Neural cell (in vitro differentiated cells): ENCODE results near the gene PAXIP1. TPM values are rescaled to one million over a fixed set of nuclear protein-coding genes. Genes with fewer than 3 reads are reported as not detected.

Experiments used
- H2AFZ ChIP-seq: fragments of 200-600, 300-800 bp; sonication (generic), shearing (Covaris generic); 2 replicates; pipeline ENCODE4 v1.6.0; 2014; ENCODE audit warnings: low read depth, mild to moderate bottlenecking, antibody characterized with exemption, low read length, moderate library complexity
- H3F3A ChIP-seq: fragments of 200-600 bp; shearing (Covaris generic); 2 replicates; pipeline ENCODE4 v1.6.1; 2016; ENCODE audit warnings: mild to moderate bottlenecking, moderate library complexity, mixed read lengths, antibody characterized with exemption, low read length; ENCODE audit not compliant: insufficient read depth, poor library complexity, severe bottlenecking
- H3K27ac ChIP-seq: fragments of 200-600, 300-800 bp; sonication (generic), shearing (Covaris generic); 2 replicates; pipeline ENCODE4 v1.5.1; 2014; ENCODE audit warnings: mild to moderate bottlenecking, low read length, moderate library complexity
- H3K27me3 ChIP-seq: fragments of 300-800, 200-600 bp; sonication (generic), shearing (Covaris generic); 2 replicates; pipeline ENCODE4 v1.6.0; 2014; ENCODE audit warnings: mild to moderate bottlenecking, low read depth, low read length, moderate library complexity; ENCODE audit not compliant: insufficient read depth
- H3K36me3 ChIP-seq: fragments of 300-800, 200-600 bp; sonication (generic), shearing (Covaris generic); 2 replicates; pipeline ENCODE4 v1.5.1; 2014; ENCODE audit warnings: mild to moderate bottlenecking, antibody characterized with exemption, low read length, moderate library complexity; ENCODE audit not compliant: insufficient read depth
- H3K4me2 ChIP-seq: fragments of 300-800, 200-600 bp; sonication (generic), shearing (Covaris generic); 2 replicates; pipeline ENCODE4 v1.6.0; 2014; ENCODE audit warnings: mild to moderate bottlenecking, low read length
- H3K4me3 ChIP-seq: fragments of 300-800, 200-600 bp; sonication (generic), shearing (Covaris generic); 2 replicates; pipeline ENCODE4 v1.5.1; 2014; ENCODE audit warnings: mild to moderate bottlenecking, low read length, moderate library complexity
- H3K79me2 ChIP-seq: fragments of 200-600 bp; shearing (Covaris generic); replicated peaks from 2 replicates; pipeline ENCODE4 v1.6.0; 2014; ENCODE audit warnings: mild to moderate bottlenecking, low read length, moderate library complexity; ENCODE audit not compliant: insufficient read depth
- H3K9ac ChIP-seq: fragments of 300-800, 200-600 bp; sonication (generic), shearing (Covaris generic); 2 replicates; pipeline ENCODE4 v1.6.1; 2016; ENCODE audit warnings: mild to moderate bottlenecking, low read length, mixed read lengths
- H3K9me2 ChIP-seq: fragments of 200-600 bp; shearing (Covaris generic); 2 replicates; pipeline ENCODE4 v1.6.1; 2016; ENCODE audit warnings: mild to moderate bottlenecking, low read length, mixed read lengths; ENCODE audit not compliant: insufficient read depth
- H3K9me3 ChIP-seq: fragments of 200-600, 300-800 bp; sonication (generic), shearing (Covaris generic); 2 replicates; pipeline ENCODE4 v1.6.1; 2016; ENCODE audit warnings: mild to moderate bottlenecking, mixed run types, low read length, moderate library complexity, mixed read lengths
- H4K20me1 ChIP-seq: fragments of 200-600 bp; shearing (Covaris generic); 2 replicates; pipeline ENCODE4 v1.6.1; 2016; ENCODE audit warnings: mild to moderate bottlenecking, mixed run types; ENCODE audit not compliant: insufficient read depth
- CTCF ChIP-seq: fragments of 450-650 bp; IDR thresholded peaks from 2 replicates; pipeline ENCODE4 v1.5.1; 2014; ENCODE audit warnings: antibody characterized with exemption, mild to moderate bottlenecking, moderate library complexity; ENCODE audit not compliant: poor library complexity, severe bottlenecking
- EP300 ChIP-seq: fragments of 450-650 bp; conservative IDR thresholded peaks from 2 replicates; pipeline ENCODE4 v1.6.1; 2014; ENCODE audit warnings: antibody characterized with exemption, mild to moderate bottlenecking, moderate library complexity; ENCODE audit not compliant: poor library complexity, severe bottlenecking
- EZH2 ChIP-seq: fragments of 200-600, 300-800 bp; shearing (Covaris generic), sonication (generic); IDR thresholded peaks from 2 replicates; pipeline ENCODE4 v1.6.1; 2014; ENCODE audit warnings: antibody characterized with exemption, low read length, borderline replicate concordance, mild to moderate bottlenecking; ENCODE audit not compliant: insufficient read depth, poor library complexity, severe bottlenecking
- MXI1 ChIP-seq: fragments of 450-650 bp; conservative IDR thresholded peaks from 2 replicates; pipeline ENCODE4 v1.6.1; 2014; ENCODE audit warnings: antibody characterized with exemption, mild to moderate bottlenecking; ENCODE audit not compliant: poor library complexity, severe bottlenecking
- POLR2AphosphoS5 ChIP-seq: IDR thresholded peaks from 2 replicates; pipeline ENCODE4 v1.6.1; 2012
- RAD21 ChIP-seq: fragments of 450-650 bp; conservative IDR thresholded peaks from 2 replicates; pipeline ENCODE4 v1.6.1; 2014; ENCODE audit warnings: antibody characterized with exemption, mild to moderate bottlenecking, moderate library complexity
- REST ChIP-seq: IDR thresholded peaks from 2 replicates; pipeline ENCODE4 v1.6.1; 2012; ENCODE audit warnings: borderline replicate concordance
- SMC3 ChIP-seq: fragments of 450-650 bp; conservative IDR thresholded peaks from 2 replicates; pipeline ENCODE4 v1.6.1; 2014; ENCODE audit warnings: antibody characterized with exemption, mild to moderate bottlenecking, moderate library complexity; ENCODE audit not compliant: poor library complexity
- TAF1 ChIP-seq: IDR thresholded peaks from 2 replicates; pipeline ENCODE4 v1.6.1; 2012; ENCODE audit warnings: low read depth
- polyA plus RNA-seq: library from polyadenylated mRNA; depleted of rRNA; stranded (reverse); fragments of >200 nt; gene quantifications from 2 replicates; pipeline ENCODE4 v1.2.3, GENCODE V29; 2014

The PAXIP1 gene
- polyA plus RNA-seq, 1 donor from 2014 or later, result 14.4 TPM

- no peaks in the 10 kb centered on the region for H4K20me1 ChIP-seq
- no peak overlapping the region for H3K4me3 ChIP-seq
- H3K79me2 ChIP-seq, result no peaks in the 10 kb centered on the region
- no peaks in the 10 kb centered on the region for H3K36me3 ChIP-seq
- no peak overlapping the region for H3K4me2 ChIP-seq
- no peak overlapping the region for H2AFZ ChIP-seq
- H3F3A ChIP-seq, result no peaks in the 10 kb centered on the region
- no peak overlapping the region for H3K9ac ChIP-seq
- H3K9me2 ChIP-seq, result no peaks in the 10 kb centered on the region
- no peaks in the 10 kb centered on the region for H3K9me3 ChIP-seq
- no peak for TF ChIP-seq SMC3
- TF ChIP-seq POLR2AphosphoS5, result no peak
- no peak for TF ChIP-seq CTCF
- TF ChIP-seq MXI1, result no peak
- TF ChIP-seq REST, result no peak
- no peak for TF ChIP-seq RAD21
- TF ChIP-seq TAF1, result no peak
- no peak for TF ChIP-seq EZH2
- TF ChIP-seq EP300, result no peak
- H3K27me3 ChIP-seq, result no peaks in the 10 kb centered on the region
- H3K27ac ChIP-seq, result no peak overlapping the region
Measured at GRCh38 chr7:155048006-155048405, 45.1 kb upstream of the PAXIP1 start.

GRCh38 chr7:155043756-155044155, 40.8 kb upstream of the PAXIP1 start:
- Histone ChIP-seq H3K4me2 (no peak overlapping the region), H3K9me3 (no peaks in the 10 kb centered on the region), H3K4me3 (no peak overlapping the region), H3K9me2 (no peaks in the 10 kb centered on the region), H3K27ac (no peak overlapping the region), H4K20me1 (no peaks in the 10 kb centered on the region), H3K9ac (no peak overlapping the region), H3K36me3 (no peaks in the 10 kb centered on the region), H3K27me3 (no peaks in the 10 kb centered on the region), H2AFZ (no peak overlapping the region), H3F3A (no peaks in the 10 kb centered on the region), H3K79me2 (no peaks in the 10 kb centered on the region)
- TF ChIP-seq SMC3, result no peak
- TF ChIP-seq EZH2, result no peak
- TF ChIP-seq TAF1, result no peak
- TF ChIP-seq EP300, result no peak
- no peak for TF ChIP-seq REST
- no peak for TF ChIP-seq CTCF
- TF ChIP-seq RAD21, result no peak
- TF ChIP-seq POLR2AphosphoS5, result no peak
- TF ChIP-seq MXI1, result no peak
